Epithelial cell of proximal tubule (primary cell): ENCODE data around the gene NPR3. TPM values are rescaled to one million over a fixed set of nuclear protein-coding genes. Genes with fewer than 3 reads are reported as not detected.

Experiments
- DNase-seq: peaks from one replicate; pipeline ENCODE4 v3.0.0-alpha.2; 2011; ENCODE audit warnings: low read depth
- H3K4me3 ChIP-seq: 2 replicates; pipeline ENCODE4 v1.5.1; 2011; ENCODE audit warnings: low read depth, mild to moderate bottlenecking, low read length
- total RNA-seq: library from RNA; depleted of rRNA; stranded (reverse); fragments of >200 nt; gene quantifications from 2 replicates; pipeline ENCODE4 v1.2.3, GENCODE V29; 2015
- TF ChIP-seq, protein P1 (sequence below): conservative IDR thresholded peaks from 2 replicates; pipeline ENCODE4 v1.5.1; 2012; ENCODE audit warnings: low read depth, mild to moderate bottlenecking, low read length

Gene NPR3
- total RNA-seq, 1 donor from 2014 or later: 0.29 TPM

DNA sequence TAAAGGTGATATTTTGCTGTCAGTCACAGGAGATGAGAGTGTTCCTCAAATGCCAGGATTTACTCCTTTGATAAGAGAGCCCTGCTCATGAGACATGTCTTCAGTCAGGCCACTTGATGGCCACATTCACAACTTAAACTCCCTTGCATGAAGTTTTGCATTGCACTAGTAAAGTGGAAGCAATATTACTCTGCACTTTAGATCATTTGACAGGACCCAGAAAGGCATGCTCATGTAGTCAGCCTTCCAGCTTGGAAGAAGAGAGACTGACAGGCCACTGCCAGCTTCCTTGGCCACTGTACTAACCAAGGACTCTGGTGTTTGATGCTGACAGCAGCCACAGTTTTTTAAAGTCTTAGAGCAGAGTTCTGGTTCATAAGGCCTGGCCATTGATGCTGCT, 42.6 kb downstream of the NPR3 start:
- TF ChIP-seq, protein P1, sequence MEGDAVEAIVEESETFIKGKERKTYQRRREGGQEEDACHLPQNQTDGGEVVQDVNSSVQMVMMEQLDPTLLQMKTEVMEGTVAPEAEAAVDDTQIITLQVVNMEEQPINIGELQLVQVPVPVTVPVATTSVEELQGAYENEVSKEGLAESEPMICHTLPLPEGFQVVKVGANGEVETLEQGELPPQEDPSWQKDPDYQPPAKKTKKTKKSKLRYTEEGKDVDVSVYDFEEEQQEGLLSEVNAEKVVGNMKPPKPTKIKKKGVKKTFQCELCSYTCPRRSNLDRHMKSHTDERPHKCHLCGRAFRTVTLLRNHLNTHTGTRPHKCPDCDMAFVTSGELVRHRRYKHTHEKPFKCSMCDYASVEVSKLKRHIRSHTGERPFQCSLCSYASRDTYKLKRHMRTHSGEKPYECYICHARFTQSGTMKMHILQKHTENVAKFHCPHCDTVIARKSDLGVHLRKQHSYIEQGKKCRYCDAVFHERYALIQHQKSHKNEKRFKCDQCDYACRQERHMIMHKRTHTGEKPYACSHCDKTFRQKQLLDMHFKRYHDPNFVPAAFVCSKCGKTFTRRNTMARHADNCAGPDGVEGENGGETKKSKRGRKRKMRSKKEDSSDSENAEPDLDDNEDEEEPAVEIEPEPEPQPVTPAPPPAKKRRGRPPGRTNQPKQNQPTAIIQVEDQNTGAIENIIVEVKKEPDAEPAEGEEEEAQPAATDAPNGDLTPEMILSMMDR: no peak
- no peak for DNase-seq
- H3K4me3 ChIP-seq: no peak overlapping the region

DNA sequence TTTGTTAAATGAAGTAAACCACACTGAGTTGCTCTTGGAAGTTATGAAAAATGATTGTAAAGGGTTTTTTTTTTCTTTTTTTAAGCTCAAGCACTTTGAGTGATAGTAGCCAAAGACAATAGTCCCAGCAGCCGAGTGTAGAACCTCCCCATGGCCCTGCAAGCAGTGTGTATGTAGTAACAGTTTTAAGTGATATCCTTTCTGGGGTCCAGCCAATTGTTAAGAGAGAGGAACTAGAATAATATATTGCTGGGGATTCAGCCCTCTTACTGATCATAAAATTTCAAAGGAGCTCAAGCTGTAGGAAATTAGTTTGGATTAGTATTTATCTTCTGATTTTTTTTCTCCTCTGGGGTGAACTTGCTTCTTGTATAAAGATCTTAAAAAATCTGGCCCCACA, 43.2 kb downstream of the NPR3 start:
- no peak for DNase-seq
- no peak overlapping the region for H3K4me3 ChIP-seq
- TF ChIP-seq, protein P1: no peak

DNA sequence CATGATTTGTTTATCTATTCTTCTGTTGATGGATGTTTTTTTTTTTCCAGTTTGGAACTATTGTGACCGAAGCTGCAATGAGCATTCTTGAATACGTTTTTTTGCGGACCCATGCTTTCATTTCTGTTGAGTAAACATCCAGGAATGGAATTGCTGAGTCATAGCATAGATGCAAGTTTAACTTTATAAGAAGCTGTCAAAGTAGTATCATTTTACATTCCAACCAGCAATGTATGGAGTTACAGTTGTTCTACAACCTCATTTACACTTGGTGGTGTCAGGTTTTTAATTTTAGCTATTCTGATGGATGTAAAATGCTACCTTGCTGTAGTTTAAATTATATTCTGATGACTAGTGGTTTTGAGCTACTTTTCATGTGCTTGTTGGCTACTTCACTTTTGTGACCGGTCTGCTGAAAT, 49.0 kb downstream of the NPR3 start:
- peak; percentile 39 for DNase-seq
- TF ChIP-seq, protein P1: no peak
- no peak overlapping the region for H3K4me3 ChIP-seq

DNA sequence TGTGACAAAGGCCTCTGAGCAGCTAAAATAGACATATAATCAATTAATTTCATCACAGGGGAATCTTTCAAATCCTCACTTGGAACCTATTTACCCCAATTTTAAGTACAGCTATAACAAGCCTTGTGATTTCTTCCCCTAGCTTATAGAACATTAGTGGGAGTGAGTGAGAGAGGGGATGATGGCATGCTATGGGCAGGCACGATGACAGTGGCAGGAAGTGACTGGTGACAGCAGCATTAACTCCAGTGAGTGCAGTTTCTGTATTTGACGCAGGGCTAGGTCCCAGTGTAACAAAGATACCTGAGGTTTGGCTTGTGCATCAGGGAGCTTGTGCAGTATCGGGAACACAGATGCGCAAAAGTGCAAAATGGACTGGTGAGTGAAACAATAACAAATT, 54.1 kb downstream of the NPR3 start:
- DNase-seq: no peak
- TF ChIP-seq, protein P1: no peak
- H3K4me3 ChIP-seq: no peak overlapping the region

DNA sequence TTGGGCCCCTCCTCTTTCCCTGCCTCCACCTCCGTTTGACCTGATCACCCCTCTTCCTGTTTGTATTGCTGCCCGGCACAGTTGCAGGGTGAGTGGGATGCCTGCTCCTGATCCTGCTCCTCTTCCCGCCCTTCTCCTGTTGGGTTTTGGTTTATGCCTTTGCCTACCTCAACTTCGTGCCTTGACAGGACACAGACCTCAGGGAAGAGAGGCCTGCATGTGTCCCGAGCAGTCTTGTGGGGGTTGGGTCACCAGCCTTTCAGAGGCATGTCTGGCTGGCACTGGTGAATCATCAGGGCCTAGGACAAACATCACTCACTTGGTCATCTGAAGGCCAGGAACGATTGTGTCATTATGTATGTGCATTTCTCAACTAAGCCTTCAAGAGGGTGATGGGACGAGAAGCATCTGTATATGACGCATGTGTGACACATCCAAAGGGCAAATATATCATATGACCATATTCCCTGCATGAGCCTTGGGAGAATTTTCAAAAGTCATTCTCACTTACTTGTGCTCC, 56.9 kb downstream of the NPR3 start:
- peak; percentile 40 for DNase-seq
- no peak overlapping the region for H3K4me3 ChIP-seq
- TF ChIP-seq, protein P1: no peak

GRCh38 chr5:32769711-32770110, 58.6 kb downstream of the NPR3 start:
- TF ChIP-seq, protein P1: no peak
- DNase-seq: no peak
- no peak overlapping the region for H3K4me3 ChIP-seq

DNA sequence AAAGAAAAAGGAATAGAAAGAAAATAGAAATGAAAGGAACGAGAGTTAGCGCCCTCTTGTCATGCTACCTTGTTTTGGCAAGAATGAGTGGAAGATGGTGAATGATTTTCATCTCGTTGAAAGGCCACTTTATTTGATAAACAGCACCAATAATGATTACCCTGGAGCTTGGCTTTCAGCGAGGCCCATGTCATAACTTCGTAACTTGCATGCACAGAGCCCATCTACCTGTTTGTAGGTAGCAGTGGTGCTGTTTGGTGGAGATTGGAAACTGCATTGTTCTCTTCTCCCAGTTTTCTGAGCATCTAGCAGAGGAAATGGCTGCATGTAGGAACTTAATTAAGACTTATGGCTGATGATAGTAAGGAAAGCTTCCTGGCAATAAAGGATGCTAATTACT, 59.3 kb downstream of the NPR3 start:
- H3K4me3 ChIP-seq: no peak overlapping the region
- DNase-seq: no peak
- TF ChIP-seq, protein P1: no peak
